Epithelial cell of proximal tubule (primary cell): ENCODE measurements around the gene ASCC1. TPM values are rescaled to one million over a fixed set of nuclear protein-coding genes. Genes with fewer than 3 reads are reported as not detected.
"Not testable (repeated sequence)": the region's sequence is repeated elsewhere in the genome, so short reads cannot be mapped to it uniquely, and the experiment has no call there.

ENCODE experiments used
- DNase-seq: peaks from one replicate; pipeline ENCODE4 v3.0.0-alpha.2; 2011; ENCODE audit warnings: low read depth
- H3K4me3 ChIP-seq: 2 replicates; pipeline ENCODE4 v1.5.1; 2011; ENCODE audit warnings: low read depth, mild to moderate bottlenecking, low read length
- CTCF ChIP-seq: conservative IDR thresholded peaks from 2 replicates; pipeline ENCODE4 v1.5.1; 2012; ENCODE audit warnings: low read depth, mild to moderate bottlenecking, low read length
- total RNA-seq: library from RNA; depleted of rRNA; stranded (reverse); fragments of >200 nt; gene quantifications from 2 replicates; pipeline ENCODE4 v1.2.3, GENCODE V29; 2015

The ASCC1 gene
- total RNA-seq, 1 donor from 2014 or later, result 21.4 TPM

DNA sequence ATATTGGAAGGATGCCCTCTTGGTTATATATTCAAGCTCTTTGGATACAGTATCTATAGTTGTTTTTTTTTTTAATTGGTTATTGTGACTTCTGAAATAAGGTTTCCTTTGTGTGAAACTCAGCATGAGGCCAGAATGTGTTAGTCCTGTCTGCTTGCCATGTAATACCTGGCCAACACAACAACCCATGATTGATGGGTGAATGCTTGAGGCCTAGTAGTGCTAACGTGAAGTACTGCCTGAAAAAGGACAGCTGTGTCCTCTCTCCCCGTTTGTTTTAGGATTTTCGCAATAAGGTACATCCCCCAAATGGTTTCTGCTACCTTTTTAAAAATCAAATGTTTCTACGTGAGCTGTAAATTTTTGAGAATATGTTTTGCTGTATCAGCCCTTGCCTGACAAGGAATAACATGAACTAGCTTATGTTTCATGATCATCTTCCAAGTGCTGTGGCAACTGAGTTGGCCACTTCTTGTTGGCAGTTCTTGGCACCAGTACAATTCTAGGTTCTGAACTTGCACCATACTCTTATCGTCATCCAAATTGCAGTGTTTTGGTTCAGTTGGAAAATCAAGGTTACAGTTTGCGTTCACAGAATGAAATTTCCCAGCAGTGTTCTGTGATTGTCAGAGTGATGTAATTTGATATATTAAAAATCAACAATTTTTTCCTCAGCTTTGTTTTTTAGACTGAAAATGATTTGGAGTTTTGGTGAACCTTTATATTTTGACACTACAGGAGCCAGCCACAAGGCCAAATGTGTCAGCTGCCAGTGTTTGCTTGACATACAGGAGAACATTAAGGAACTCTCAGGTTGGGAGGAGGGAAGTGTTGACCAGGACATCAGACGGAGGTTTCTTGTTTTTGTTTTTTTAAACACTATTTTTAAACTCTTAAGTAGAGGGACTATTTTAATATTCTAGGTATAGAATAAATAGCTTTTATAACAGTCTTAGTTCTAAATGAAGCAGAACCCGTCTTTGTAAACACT lies 13.5 kb upstream of the ASCC1 start:
- TF ChIP-seq CTCF, result no peak
- no peak for DNase-seq
- no peak overlapping the region for H3K4me3 ChIP-seq

- no peak for TF ChIP-seq CTCF
- DNase-seq, result no peak
- H3K4me3 ChIP-seq, result no peak overlapping the region
These were observed 12.3 kb upstream of the ASCC1 start for GRCh38 chr10:72228318-72228751.

- DNase-seq, result no peak
- no peak for TF ChIP-seq CTCF
- H3K4me3 ChIP-seq, result no peak overlapping the region
These were observed 11.8 kb upstream of the ASCC1 start for GRCh38 chr10:72227826-72228225.

- H3K4me3 ChIP-seq, result no peak overlapping the region
- TF ChIP-seq CTCF, result no peak
- no peak for DNase-seq
These were observed 10.4 kb upstream of the ASCC1 start for GRCh38 chr10:72226418-72227027.

GRCh38 chr10:72224191-72224590 lies 8.1 kb upstream of the ASCC1 start:
- not testable (repeated sequence) for H3K4me3 ChIP-seq, DNase-seq

DNA sequence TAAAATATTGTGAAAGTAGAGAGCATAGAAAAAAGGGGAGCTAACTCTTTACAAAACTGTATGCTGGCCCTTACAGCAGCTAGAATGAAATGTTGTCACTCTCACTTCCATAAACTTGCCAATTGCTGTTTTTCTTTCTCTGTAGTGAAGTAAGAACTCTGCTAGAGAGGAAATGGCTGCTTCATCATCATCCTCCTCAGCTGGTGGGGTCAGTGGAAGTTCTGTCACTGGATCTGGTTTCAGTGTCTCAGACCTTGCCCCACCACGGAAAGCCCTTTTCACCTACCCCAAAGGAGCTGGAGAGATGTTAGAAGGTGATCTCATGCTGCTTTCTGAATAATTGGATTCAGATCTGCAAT lies 7.6 kb upstream of the ASCC1 start:
- DNase-seq, result no peak
- no peak for TF ChIP-seq CTCF
- H3K4me3 ChIP-seq, result no peak overlapping the region

DNA sequence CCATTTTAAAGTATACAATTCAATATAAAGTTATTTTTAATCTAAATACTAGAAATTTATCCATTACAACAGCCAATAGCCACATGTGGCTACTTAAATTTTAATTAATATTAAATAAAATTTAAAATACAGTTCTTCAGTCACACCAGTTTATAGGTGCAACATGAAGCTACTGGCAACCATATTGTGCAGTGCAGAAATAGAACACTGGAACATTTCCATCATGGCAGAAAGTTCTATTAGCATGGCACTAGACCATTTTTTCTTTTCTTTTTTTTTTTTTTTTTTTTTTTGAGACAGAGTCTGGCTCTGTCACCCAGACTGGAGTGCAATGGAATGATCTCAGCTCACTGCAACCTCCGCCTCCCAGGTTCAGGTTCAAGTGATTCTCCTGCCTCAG lies 5.2 kb upstream of the ASCC1 start:
- TF ChIP-seq CTCF, result no peak
- H3K4me3 ChIP-seq, result no peak overlapping the region
- DNase-seq, result no peak
